GM12878 (cell line): ENCODE results near the gene TMEM272.

ENCODE experiments used
- CTCF ChIP-seq, 3 experiments: IDR thresholded peaks in 2 of 3; conservative IDR thresholded peaks in 1 of 3; 2 replicates each; pipeline ENCODE4 v1.5.1; 2011; ENCODE audit warnings: low read depth in 3 of 3, low read length in 3 of 3, mild to moderate bottlenecking in 3 of 3, control low read depth in 2 of 3, moderate library complexity in 2 of 3, inconsistent platforms in 1 of 3, mixed read lengths in 1 of 3; ENCODE audit not compliant: control insufficient read depth in 2 of 3, insufficient read depth in 1 of 3; ENCODE audit errors: extremely low read depth in 1 of 3
- PAX8 ChIP-seq: fragments of 450-650 bp; IDR thresholded peaks from 2 replicates; pipeline ENCODE4 v1.6.1; 2017; ENCODE audit warnings: mild to moderate bottlenecking, moderate library complexity
- RAD21 ChIP-seq: IDR thresholded peaks from 2 replicates; pipeline ENCODE4 v1.6.1; 2011; ENCODE audit warnings: mild to moderate bottlenecking, low read depth, low read length, moderate library complexity; ENCODE audit not compliant: insufficient read depth
- RFX5 ChIP-seq: IDR thresholded peaks from 2 replicates; pipeline ENCODE4 v1.6.1; 2011; ENCODE audit warnings: low read depth, low read length, improper control_type of control experiment
- SPI1 ChIP-seq: IDR thresholded peaks from 2 replicates; pipeline ENCODE4 v1.6.1; 2011; ENCODE audit warnings: low read depth, mild to moderate bottlenecking, low read length, moderate library complexity, borderline replicate concordance; ENCODE audit not compliant: insufficient read depth

DNA sequence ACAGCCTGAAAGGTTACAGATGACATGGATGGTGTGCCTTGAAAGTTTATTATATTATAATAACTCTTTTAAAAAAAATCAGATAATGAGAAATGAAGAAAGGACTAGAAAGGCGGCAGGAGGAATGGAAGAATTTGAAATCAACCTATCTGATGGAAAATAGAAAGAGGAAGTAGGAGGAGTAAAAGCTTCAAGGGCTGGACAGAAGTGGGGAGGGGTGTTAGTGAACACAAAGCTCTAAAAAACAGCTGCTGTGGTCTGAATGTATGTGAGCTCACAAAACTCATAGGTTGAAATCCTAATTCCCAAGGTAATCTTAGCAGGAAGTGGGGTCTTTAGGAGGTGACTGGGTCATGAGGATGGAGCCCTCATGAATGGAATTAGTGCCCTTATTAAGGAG is 36.3 kb upstream of the TMEM272 start:
- TF ChIP-seq RAD21 (no peak), CTCF (IDR thresholded peaks at IDR 0.05 in 2 of 3, conservative IDR thresholded peaks at IDR 0.05 in 1 of 3; ENCODE audit: control insufficient read depth in 2 of 3, extremely low read depth in 1 of 3, insufficient read depth in 1 of 3, low read depth in 3 of 3, low read length in 3 of 3) (no peak), RFX5 (no peak), PAX8 (no peak), SPI1 (no peak)
